HG02852 (cell line): Measurements from ENCODE around the gene ZNRF3.
"Not testable (repeated sequence)": the region's sequence is repeated elsewhere in the genome, so short reads cannot be mapped to it uniquely, and the experiment has no call there.

Experiments used
- ATAC-seq: cut with Tn5 transposase; IDR thresholded peaks from one replicate; pipeline ENCODE4 v1.9.1; 2021; ENCODE audit warnings: mild to moderate bottlenecking, moderate library complexity; ENCODE audit not compliant: unreplicated experiment

ZNRF3 gene

DNA sequence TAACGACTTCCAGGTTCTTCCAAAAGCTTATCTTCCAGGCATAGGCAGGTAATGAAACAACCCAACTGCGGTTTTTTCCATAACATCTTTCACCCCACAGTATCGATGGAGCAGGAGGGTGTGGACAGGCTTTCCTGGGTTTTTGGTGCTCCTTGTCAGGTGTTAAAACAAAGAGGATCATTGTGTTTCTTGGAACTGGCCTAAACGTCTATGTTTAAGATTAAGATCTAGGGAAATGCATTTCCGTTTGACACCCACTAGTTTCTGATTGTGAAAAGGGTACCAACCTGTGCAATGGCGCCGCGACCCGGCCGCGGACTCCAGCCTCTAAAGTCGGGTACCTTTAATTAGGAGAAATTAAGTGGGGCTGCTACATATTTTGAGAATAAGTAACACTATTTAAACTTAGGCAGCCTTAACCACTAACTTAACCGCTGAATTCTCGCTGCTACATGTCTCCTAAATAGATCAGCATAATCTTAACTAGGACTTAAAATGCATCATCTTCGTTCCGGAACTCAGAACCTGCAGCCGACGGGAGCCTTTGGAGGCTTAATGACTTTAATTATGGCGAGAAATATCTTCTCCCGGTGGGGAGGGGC lies 146.7 kb downstream of the ZNRF3 start:
- ATAC-seq: no peak

DNA sequence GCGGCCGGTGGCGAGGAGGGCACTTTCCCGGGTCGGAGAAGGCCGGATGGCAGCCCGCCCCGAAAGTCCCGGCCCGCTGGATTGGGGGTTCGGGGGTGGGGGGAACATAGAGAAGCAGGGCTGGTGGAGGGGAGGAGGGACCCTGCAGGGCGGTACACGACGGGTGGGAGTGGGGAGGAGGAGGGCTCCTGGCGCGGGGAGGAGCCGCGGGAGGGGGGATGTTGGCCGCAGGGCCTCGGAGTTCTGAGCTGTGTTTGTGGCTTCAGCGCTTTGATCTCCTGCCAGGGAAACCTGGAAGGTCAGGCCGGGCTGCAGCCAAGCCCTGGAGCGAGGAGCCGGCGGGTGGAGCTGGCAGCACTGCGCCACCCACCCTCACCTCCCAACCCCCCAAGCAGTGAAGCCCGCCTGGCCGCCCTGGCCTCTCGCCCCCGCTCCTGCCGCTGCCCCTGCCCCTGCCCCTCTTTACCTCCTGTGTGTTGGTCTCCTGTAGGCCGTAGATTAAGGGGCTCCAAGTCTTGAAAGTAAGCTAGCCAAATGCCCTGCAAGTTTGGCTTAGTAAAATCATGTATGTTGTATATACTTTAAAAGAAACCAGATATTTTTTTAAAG lies 147.3 kb downstream of the ZNRF3 start:
- ATAC-seq: no peak

DNA sequence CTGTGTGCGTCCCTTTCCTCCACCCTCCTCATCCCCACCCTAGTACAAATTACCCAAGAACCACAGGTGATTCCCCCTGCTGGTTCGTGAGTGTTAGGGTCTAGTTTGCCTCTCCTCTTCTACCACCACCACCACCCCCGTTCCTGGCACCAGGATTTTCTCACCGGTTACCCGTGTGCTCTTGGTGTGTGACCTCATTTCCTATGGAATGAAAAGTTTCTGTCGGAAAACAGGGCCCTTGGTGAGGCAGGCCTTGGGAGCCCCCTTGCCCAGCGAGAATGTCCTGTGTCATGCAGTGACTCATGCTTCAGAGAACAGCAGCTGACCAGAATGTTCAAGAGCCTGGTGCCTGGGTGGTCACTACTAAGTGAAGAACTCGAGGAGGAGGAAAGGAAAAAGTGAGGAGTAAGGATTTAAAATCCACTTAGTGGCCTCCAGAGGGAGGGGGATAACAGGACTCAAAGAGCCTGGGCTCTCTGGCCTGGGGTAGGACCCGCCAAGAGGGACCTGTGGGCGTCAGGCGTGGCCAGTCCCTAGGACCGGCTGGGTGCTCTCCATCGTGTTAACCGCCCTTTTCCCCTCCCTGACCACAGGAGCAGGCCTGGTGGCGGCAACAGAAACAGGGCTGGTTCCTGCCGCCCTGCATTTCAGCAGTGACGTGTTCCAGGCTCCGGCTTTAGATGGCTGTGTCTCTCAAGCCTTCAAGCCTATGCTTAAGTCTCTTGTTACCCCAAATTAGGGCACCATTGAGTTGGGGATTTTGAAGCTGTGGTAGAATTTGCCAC lies 148.0 kb downstream of the ZNRF3 start:
- no peak for ATAC-seq

DNA sequence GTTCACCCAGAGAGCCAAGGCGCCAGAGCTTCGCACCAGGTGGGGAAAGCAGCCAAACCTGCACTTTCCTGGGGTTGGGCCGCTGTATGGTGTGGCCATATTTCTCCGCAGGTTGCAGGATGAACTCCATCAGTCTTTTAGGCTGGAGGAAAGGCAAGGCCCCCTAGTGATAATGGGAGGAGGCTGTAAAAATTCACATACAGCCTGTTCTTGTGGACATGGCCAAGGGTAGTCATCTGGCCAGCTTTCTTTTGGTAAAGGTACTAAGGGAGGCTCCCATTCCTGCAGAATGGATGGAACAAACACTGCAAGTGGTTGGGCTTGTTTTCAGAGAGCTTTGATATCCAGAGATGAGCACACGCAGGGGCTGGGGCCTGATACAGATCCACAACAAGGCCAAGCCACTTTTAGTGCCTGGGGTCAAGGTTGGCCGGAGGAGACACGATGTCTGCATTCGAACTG lies 148.7 kb downstream of the ZNRF3 start:
- no peak for ATAC-seq

DNA sequence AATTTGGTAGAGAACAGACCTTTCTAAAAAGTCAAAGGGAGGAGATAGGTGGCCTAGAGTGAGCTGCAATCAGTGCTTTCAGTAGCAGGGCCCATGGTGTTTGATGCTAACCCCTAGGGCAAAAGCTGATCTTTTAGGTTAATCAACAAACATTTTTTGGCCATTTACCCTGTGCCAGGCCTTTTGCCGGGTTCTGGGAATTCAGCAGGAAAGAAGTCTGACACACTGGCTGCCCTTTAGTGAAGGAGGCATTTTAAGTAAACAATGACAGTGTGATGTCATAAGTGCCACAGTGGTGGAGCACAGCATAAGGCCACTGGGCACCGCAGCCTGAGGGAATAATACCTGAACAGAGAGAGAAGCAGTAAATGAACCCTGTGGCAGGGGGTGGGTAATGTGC lies 149.2 kb downstream of the ZNRF3 start:
- ATAC-seq: no peak

DNA sequence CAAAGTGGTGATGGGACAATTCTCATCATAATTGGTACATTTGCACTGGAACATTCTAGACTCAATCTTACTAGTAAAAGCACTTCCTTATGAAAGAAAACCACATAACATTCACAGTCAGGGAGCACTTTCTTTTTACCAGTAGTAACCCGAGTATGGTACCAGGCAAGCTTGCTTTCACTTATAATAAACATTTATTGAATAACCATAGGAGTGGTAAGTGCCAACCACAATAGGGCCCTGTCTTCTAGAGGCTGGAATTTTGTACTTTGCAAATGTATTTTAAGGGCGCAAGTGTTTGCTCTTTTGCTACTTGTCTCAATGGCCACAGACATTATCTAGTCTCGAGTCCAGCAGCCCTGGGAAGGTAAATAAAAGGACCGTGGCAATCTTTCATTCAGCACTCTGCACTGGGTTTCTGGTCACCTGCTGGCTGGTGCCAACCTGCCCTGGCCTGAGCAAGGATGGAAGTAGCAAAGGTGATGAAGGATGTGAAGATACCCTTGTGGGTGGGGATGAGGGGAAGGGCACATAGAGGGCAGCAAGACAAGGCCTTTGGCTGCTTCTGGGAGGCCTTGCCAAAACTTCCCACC lies 154.1 kb downstream of the ZNRF3 start:
- no peak for ATAC-seq

DNA sequence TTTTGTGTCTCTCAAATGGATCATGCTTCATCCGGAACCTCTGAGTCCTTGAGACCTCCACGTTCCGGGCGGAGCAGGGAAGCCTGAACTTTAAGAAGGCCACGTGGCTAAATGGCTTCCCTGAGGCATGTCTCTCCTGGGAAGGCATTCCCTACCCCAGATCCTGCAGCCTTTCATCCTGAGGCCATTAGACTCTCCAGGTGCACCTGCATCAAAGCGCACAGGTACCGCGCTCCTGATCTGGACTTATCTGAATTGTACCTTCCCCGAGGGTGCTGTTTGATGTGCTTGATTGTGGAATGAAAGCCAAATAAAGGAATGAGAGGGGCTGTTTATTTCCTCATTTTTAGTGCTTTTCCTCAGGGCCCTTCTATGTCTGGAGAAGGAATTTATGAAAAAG lies 155.8 kb downstream of the ZNRF3 start:
- ATAC-seq: no peak

DNA sequence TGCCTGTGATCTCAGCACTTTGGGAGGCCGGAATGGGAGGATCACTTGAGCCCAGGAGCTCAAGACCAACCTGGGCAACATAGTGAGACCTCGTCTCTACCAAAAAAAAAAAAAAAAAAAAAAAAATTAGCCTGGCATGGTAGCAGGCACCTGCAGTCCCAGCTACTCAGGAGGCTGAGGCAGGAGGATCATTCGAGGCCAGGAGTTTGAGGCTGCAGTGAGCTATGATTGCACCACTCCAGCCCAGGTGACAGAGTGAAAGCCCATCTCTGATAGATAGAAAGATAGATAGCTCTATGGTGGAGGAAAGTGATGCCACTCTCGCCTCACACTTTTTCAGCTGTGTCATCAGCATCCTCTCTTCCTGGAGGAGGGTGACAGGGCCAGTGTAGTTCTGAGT lies 156.3 kb downstream of the ZNRF3 start:
- not testable (repeated sequence) for ATAC-seq

DNA sequence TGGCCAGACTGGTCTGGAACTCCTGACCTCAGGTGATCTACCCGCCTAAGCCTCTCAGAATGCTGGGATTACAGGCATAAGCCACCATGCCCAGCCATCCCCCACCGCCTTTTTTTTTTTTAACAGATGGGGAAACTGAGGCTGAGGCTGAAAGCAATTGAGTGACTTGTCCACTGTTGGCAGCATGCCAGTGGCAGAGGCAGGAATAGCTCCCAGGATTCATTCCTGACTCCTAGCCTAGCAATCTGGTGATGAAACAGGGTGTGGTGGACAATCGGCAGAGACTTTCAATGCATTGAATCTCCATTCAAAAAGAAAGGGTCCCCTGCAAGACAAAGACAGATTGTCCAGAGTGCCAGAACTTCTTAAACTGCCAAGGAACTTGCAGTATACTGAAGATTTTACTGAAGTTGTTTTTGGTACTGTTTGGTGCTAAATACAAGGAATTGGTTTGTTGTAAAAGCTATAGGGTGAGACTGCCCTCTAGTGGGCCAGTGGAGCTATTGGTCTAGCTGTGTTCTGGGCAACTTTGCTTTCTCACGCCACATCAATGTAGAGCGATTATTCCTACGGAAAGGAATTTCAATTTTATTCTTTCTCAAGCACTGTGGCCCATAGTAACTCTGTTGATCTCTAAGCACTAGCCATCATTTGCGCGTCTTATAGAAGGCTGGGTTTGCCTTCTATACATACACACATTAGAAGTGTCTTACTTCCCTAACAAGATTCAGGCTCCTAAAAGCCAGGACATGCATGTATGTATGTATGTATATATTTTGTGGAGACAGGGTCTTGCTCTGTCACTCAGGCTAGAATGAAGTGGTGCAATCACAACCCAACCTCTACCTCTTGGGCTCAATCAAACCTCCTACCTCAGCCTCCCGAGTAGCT lies 157.3 kb downstream of the ZNRF3 start:
- ATAC-seq: no peak

DNA sequence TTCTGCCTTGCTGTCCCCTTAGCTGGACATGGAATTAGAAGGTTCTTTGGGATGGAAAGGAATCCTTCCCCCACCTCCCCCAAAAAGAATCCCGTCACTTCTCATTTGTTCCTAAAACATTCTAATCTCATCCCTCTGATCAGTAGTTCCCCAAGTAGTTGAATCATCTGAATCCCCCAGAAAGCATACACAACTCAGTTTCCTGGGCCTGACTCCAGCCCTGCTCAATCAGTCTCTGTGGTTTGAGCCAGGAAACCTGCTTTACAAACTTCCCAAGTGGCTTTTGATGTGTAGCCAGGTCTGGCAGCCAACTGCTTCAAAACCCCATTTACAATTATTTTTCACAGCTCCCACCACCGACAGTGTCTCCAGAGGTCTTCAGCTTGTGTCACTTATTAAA lies 158.0 kb downstream of the ZNRF3 start:
- ATAC-seq: no peak

DNA sequence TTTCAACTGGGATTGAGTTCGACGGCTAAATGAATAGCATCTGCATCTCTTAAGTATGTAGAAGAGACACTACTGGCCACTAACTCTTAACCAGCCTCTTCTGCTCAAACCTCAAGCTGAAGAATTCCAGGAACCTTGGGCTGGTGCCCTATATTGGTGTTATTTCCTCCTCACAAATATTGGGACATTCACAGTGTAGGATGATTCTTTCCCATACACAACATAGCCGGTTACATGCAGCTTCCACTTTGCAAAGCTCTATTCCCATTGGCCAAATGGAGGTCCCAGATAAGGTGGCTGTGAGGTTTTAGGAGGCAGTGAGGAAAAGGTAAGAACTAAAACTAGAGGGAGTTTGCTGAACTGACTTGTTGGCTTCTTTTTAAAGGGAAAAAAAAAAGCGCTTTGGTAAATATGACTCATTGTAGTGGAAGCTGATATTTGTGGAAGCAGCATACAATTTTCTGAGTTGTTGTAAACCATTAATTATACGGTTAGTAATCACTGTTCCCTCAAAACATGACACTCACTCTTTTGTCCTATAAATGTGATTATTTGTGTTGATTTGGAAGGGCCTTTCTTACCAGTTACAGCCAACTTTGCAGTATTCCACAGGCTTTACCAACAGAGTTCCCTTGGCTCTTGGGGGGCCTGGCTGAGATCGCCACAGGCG lies 160.7 kb downstream of the ZNRF3 start:
- ATAC-seq: no peak

DNA sequence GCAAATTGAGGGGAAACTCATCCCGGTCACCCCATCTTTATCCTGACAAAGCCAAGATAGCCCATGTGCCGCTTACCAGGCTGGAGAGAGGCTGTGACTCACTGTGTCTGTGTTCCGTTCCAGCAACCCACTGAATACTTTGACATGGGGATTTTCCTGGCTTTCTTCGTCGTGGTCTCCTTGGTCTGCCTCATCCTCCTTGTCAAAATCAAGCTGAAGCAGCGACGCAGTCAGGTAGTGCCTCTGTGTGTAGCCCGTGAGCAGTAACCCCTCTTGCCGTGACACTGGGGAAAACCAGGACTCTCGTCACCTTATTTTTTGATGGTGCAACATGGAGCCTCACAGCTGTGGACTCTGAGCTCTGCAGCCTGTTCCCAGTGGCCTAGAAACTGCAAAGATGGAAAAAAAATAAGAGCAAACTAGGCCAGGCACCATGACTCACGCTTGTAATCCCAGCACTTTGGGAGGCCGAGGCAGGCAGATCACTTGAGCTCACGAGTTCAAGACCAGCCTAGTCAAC lies 161.3 kb downstream of the ZNRF3 start:
- no peak for ATAC-seq

DNA sequence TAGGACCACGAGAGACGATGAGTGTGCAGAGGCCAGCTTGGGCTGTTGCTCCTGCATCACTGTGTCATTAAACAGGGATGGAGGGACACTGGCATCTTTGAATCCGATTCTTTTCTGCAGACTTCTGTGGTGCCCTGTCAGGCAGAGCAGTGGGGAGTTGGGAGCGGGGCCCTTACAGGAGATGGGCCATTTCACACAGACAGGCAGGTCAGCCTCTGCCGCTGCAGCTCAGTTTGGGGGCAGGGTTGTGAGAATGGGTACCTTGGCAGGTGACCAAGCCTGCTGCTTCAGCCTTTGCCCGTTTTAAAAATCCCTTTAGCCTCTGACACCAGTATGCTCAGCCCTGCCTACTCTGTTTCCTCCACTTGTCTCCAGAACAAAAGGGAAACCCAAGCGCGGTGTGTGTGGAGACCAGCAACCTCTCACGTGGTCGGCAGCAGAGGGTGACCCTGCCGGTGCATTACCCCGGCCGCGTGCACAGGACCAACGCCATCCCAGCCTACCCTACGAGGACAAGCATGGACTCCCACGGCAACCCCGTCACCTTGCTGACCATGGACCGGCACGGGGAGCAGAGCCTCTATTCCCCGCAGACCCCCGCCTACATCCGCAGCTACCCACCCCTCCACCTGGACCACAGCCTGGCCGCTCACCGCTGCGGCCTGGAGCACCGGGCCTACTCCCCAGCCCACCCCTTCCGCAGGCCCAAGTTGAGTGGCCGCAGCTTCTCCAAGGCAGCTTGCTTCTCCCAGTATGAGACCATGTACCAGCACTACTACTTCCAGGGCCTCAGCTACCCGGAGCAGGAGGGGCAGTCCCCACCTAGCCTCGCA lies 165.7 kb downstream of the ZNRF3 start:
- no peak for ATAC-seq

DNA sequence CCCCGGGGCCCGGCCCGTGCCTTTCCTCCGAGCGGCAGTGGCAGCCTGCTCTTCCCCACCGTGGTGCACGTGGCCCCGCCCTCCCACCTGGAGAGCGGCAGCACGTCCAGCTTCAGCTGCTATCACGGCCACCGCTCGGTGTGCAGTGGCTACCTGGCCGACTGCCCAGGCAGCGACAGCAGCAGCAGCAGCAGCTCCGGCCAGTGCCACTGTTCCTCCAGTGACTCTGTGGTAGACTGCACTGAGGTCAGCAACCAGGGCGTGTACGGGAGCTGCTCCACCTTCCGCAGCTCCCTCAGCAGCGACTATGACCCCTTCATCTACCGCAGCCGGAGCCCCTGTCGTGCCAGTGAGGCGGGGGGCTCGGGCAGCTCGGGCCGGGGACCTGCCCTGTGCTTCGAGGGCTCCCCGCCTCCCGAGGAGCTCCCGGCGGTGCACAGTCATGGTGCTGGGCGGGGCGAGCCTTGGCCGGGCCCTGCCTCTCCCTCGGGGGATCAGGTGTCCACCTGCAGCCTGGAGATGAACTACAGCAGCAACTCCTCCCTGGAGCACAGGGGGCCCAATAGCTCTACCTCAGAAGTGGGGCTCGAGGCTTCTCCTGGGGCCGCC lies 166.4 kb downstream of the ZNRF3 start:
- no peak for ATAC-seq

DNA sequence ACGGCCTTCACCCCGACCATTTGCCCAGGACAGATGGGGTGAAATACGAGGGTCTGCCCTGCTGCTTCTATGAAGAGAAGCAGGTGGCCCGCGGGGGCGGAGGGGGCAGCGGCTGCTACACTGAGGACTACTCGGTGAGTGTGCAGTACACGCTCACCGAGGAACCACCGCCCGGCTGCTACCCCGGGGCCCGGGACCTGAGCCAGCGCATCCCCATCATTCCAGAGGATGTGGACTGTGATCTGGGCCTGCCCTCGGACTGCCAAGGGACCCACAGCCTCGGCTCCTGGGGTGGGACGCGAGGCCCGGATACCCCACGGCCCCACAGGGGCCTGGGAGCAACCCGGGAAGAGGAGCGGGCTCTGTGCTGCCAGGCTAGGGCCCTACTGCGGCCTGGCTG lies 167.1 kb downstream of the ZNRF3 start:
- ATAC-seq: no peak

DNA sequence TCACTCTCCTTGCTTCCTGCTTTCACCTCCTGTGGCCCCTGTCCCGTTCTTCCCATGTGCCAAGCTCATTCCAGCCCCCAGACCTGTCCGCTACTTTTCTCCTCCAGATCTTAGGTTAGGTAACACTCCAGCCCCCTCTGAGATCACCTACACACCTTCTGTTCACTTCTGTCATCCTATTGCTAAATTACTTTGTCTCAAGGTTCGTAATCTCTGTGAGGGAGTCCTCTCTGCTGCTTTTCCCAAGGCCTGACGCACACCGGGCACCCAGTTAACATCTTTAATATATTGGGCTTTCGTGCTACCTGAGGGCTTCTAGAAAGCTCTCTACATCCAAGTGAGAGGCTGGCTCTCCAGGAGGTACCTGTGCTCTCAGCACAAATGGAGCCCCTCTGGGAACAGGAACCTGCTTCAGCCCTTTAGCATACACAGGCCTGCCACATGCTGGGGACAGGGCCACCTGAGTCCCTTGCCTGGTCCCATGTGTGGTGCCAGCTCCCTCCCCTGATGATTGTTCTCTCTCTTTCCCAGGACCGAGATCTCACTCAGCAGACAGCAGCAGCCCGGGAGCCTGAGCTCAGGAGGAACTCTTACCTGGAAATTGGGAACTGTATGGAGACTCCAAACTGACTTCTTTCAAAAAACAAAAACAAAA lies 169.8 kb downstream of the ZNRF3 start:
- ATAC-seq: no peak

DNA sequence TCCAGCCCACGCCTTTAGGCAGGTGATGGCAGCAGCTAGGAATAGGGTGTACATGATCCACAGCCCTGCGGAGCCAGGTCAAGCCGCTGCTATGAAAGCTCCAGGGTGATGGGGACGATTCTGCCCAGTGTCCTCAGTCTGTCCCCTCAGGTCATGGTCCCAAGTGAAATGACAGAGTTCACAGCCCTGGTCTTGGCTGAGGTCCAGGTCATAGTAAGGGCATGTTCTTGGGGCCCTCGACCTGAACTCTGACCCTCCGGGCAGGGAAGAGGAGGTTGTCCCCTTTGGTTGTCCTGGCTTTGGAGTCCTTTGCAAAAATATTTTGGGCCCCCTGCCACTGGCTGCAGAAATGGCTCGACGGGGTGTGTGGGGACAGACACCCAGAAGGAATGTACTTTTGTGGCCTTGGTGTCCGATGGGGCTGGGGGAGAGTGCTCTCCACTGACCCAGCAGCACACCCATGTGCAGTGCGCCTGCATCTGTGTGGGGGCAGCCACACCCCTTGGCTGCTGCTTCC lies 170.9 kb downstream of the ZNRF3 start:
- no peak for ATAC-seq

DNA sequence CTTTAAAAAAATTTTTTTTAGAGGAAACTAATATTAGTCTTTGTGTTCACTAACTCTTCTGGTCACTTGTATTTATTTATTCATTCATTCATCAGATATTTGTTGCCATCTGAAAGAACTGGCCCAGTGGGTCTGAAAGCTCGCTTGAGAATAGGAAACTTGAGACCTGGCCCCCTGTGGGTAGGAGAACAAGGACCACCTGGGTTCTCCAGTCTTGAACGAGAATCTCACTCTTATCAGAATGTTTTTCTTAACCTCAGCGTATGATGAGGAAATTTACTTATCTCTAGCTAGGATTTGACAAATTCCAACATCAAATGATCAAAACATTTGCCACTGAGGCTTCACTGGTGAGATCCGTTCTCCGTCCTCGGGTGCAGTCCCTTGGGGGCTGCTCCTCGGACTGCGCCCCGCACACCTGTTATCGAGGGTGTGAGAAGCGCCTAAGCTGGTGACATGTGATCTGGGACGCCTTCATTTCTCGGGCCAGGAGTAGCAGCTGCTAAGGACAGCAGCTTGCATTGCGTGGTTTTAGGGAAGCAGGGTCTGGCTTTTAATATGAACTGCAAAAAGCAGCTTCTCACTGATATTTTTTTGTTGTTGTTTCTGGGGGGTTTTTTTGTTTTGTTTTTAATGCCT lies 171.9 kb downstream of the ZNRF3 start:
- ATAC-seq: no peak
